Gastrocnemius medialis (tissue), 4 donors: ENCODE data around the gene C1QTNF3.

Source experiments
- POLR2A ChIP-seq, 2 donors: fragments of 450-650 bp; IDR thresholded peaks; one replicate each; pipeline ENCODE4 v1.6.1; 2017; ENCODE audit warnings: antibody characterized with exemption in 2 of 2, mild to moderate bottlenecking in 2 of 2, moderate library complexity in 2 of 2
- TF ChIP-seq, protein P1 (sequence below), 5 experiments: fragments of 450-650 bp in 3 of 5; fragments of 200-600 bp in 2 of 5; sonication (generic) in 2 of 5; IDR thresholded peaks in 4 of 5; conservative IDR thresholded peaks in 1 of 5; 1 replicate in 4 of 5; 2 replicates in 1 of 5; pipeline ENCODE4 v1.5.1; 2016 to 2019; ENCODE audit warnings: antibody characterized with exemption in 5 of 5, mild to moderate bottlenecking in 3 of 5, moderate library complexity in 3 of 5

DNA sequence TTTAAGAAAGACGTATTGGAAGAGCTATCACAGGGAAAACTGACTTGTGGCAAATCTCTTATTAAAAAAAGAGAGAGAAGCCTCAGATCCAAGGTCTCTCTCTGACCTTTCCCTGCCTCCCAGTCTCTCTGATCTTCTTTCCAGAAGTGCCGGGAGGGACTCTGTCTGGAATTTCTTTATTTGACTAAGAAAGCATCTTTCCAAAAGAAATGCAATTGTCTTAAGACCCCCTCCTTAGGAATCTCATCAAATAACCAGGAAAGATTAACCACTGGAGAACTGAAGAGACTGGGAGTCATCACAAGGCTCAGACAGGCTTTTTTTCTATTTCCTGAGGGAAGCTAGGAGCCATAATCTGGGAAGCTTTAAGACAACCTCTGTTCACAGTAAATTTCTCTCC, 4.6 kb downstream of the C1QTNF3 start:
- TF ChIP-seq, protein P1, sequence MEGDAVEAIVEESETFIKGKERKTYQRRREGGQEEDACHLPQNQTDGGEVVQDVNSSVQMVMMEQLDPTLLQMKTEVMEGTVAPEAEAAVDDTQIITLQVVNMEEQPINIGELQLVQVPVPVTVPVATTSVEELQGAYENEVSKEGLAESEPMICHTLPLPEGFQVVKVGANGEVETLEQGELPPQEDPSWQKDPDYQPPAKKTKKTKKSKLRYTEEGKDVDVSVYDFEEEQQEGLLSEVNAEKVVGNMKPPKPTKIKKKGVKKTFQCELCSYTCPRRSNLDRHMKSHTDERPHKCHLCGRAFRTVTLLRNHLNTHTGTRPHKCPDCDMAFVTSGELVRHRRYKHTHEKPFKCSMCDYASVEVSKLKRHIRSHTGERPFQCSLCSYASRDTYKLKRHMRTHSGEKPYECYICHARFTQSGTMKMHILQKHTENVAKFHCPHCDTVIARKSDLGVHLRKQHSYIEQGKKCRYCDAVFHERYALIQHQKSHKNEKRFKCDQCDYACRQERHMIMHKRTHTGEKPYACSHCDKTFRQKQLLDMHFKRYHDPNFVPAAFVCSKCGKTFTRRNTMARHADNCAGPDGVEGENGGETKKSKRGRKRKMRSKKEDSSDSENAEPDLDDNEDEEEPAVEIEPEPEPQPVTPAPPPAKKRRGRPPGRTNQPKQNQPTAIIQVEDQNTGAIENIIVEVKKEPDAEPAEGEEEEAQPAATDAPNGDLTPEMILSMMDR (IDR thresholded peaks at IDR 0.05 in 4 of 5, conservative IDR thresholded peaks at IDR 0.05 in 1 of 5) = no peak
- no peak for TF ChIP-seq POLR2A (IDR thresholded peaks at IDR 0.05)
